GM19463 (cell line): Measurements from ENCODE around the gene SRSF2.
"Not testable (repeated sequence)": the region's sequence is repeated elsewhere in the genome, so short reads cannot be mapped to it uniquely, and the experiment has no call there.

Experiments used
- ATAC-seq: cut with Tn5 transposase; IDR thresholded peaks from one replicate; pipeline ENCODE4 v1.9.1; 2021; ENCODE audit warnings: mild to moderate bottlenecking, moderate library complexity; ENCODE audit not compliant: unreplicated experiment

The SRSF2 gene

GRCh38 chr17:76737082-76737675, at the start of gene SRSF2:
SRSF2 (minus strand) TSS chr17:76737331; CDS start chr17:76737160, 171 bp downstream.
- peak; percentile 59 for ATAC-seq

GRCh38 chr17:76784926-76785325, 47.8 kb upstream of the SRSF2 start:
- no peak for ATAC-seq

- no peak for ATAC-seq
Observed at GRCh38 chr17:76783146-76783545, 46.0 kb upstream of the SRSF2 start.

GRCh38 chr17:76781056-76781982, 44.2 kb upstream of the SRSF2 start:
- no peak for ATAC-seq

- no peak for ATAC-seq
Observed at GRCh38 chr17:76775021-76775600, 38.0 kb upstream of the SRSF2 start.

GRCh38 chr17:76772842-76773525, 35.9 kb upstream of the SRSF2 start:
- no peak for ATAC-seq

- no peak for ATAC-seq
Observed at GRCh38 chr17:76758570-76758969, 21.4 kb upstream of the SRSF2 start.

GRCh38 chr17:76757256-76757655, 20.1 kb upstream of the SRSF2 start:
- no peak for ATAC-seq

GRCh38 chr17:76755285-76755684, 18.2 kb upstream of the SRSF2 start:
- ATAC-seq: no peak

GRCh38 chr17:76753061-76753961, 16.2 kb upstream of the SRSF2 start:
- ATAC-seq: no peak

GRCh38 chr17:76752006-76752405, 14.9 kb upstream of the SRSF2 start:
- ATAC-seq: no peak

- ATAC-seq: no peak
Observed at GRCh38 chr17:76751416-76751993, 14.4 kb upstream of the SRSF2 start.

- ATAC-seq: no peak
Observed at GRCh38 chr17:76748657-76749056, 11.5 kb upstream of the SRSF2 start.

GRCh38 chr17:76747716-76748363, 10.7 kb upstream of the SRSF2 start:
- ATAC-seq: no peak

GRCh38 chr17:76745785-76746184, 8.7 kb upstream of the SRSF2 start:
- not testable (repeated sequence) for ATAC-seq

- no peak for ATAC-seq
Observed at GRCh38 chr17:76744747-76745146, 7.6 kb upstream of the SRSF2 start.

- no peak for ATAC-seq
Observed at GRCh38 chr17:76742958-76743357, 5.8 kb upstream of the SRSF2 start.

- no peak for ATAC-seq
Observed at GRCh38 chr17:76740329-76741118, 3.4 kb upstream of the SRSF2 start.
